ENCODE measurements around the gene SCG3.

DNA sequence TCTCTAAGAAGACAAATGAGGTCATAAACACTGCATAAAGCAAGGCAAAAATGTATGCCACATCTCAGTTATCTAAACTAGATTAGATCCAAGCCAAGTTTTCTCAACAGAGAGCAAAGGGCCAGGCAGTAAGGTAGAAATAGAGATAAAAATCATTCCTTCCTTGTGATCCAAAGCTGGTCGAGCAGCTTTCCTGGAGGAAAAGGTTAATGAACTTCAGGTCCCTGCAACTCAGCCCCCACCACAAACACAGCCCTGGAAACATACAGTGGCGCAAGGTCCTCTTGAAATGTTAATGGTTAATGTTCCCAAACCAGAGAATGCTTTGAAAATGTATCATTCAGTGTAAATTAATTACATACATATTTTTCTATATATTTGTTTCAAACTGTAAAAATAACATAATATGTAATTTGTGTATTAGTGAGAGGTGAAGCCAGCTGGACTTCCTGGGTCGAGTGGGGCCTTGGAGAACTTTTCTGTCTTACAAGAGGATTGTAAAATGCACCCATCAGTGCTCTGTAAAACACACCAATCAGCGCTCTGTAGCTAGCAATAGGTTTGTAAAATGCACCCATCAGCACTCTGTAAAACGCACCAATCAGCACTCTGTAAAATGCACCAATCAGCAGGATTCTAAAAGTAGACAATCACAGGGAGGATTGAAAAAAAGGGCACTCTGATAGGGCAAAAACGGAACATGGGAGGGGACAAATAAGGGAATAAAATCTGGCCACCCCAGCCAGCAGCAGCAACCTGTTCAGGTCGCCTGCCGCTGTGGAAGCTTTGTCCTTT is 39.1 kb downstream of the SCG3 start:
- TF ChIP-seq TAF1 (IDR thresholded peaks at IDR 0.05; ENCODE audit: low read depth, low read length): no peak
- no peak for TF ChIP-seq POLR2A (IDR thresholded peaks at IDR 0.05; ENCODE audit: low read depth, low read length)
- TF ChIP-seq POLR2AphosphoS5 (IDR thresholded peaks at IDR 0.05; ENCODE audit: low read depth, low read length): no peak

Data from GM12891 (cell line).